NCI-H1694 treated with DMSO at 0.1 percent for 48 hours (cell line): ENCODE measurements around the gene PLA2G2D.

Experiments used
- DNase-seq: peaks from one replicate; lab custom pipeline; 2025; lab: John Stamatoyannopoulos, UW

The PLA2G2D gene

GRCh38 chr1:20086800-20087199 is 32.5 kb downstream of the PLA2G2D start:
- DNase-seq: peak; percentile 12

DNA sequence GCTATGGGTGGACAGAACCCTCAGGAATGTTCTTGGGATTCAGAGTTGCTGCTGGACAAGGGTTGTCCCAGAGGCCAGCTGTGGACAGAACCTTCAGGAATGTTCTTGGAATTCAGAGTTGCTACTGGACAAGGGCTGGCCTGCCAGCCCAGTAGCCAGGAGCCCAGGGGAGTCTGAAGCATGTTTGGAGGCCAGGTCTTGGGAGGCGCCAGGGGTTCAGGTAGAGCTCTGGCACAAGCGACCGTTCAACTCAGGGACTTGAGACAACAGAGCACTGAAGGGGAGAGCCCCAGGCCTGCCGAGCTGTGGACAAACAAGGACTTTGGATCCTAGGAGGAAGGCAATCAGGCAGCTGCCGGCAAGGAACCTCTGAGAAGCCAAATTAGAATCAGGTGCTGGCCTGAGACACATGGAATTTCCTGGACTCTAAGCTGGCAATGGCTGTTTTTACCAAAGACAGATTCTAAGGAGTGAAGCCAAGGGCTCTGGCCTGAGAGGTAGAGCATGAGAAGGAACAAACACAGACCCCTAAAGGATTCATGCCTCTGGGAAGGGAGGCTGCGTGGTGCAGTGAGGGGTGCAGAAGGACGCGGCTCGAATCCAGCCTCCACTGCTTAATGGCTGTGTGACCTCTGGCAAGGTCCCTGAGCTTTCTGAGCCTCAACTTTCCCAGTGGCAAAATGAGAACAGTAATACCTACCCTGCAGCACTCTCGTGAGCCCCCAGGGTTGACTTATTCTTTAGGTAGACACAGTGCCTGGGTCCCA is 36.0 kb downstream of the PLA2G2D start:
- DNase-seq: no peak

GRCh38 chr1:20082772-20083171 is 36.6 kb downstream of the PLA2G2D start:
- DNase-seq: no peak

DNA sequence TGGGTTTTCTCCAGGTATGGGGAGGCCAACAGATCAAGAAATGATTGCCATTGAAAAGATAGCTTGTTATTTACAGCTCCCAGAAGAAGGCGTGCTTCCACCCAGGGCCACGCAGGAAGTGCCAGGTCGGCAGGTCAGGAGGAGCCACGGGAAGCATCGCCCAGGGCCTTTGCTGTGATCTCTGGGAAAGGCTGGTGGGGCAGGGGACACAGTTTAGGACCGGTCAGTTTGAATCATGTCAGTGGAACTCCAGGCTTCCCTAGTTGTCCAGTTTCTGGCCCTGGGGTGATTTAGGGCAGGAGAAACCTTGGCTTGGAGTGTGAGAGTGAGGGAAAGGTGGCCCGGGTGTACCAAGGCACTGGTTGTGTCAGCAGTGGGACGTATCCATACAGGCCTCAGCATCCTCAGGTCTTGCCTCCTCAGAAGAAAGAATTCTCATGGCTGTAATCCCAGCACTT is 38.0 kb downstream of the PLA2G2D start:
- DNase-seq: no peak

DNA sequence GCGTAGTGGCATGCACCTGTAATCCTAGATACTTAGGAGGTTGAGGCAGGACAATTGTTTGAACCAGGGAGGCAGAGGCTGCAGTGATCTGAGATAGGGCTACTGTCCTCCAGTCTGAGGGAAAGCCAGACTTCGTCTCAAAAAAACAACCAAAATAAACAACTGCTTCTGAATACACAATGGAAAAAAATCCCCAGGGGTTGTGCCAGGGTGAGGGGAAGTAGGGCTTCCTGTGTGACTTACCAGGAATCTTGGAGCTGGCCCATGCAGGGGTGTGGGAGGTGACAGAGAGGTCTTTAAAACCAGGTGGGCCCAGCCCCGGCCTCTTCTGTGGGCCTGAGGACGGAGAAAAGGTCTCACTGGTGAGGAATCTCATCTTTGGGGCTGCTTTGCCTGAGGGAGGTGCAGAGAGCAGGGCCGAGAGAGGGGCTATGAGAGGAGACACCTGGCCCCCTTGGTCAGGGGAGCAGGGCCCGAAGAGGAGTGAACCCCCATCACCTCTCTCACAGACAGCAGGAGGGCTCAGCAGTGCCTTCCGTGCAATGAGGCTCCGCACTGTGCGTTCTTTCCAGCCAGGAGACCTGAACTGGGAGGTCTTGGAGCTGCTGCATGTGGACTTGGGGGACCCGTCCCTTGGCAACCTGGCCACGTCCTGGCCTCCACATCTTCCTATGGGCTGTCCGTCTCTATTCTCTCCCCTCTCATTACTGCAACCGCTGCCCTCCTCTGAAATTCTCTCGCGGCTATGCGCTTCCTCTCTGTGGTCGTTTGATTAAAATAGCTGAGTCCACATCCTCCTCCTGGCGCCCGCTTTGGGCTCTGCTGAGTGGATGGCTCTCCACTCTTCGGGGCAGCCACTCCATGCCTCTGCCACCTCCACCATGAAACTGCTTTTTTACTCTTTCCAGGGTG is 38.6 kb downstream of the PLA2G2D start:
- no peak for DNase-seq

DNA sequence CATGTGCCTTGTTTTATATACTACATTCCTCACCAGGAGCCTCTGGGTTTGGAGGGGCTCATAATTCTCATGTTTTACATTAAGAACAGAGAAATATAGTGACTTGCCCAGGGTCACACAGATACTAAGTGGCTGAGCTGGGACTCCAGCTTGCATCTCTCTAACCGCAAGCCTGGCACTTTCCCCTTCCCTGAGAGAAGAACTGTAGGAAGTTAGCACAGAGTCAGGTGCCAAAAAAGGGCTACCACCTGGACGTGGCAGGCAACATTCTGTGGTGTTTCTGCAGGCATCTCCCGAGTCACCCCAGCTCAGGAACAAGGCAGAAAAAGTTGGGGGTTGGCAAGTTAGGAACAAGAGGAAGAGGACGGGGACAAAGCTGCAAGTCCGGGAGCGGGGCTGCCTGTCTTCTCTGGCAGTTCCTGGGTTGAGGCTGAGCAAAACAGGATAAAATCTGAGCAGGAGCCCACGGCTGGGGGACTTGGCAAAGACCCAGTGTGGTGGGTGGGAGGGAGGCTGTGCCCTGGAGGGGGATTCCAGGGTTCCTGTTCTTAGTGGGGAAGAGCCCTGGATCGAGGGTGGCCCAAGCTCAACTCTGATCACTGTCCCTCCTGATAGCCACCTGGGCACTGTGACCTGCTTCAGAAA is 39.6 kb downstream of the PLA2G2D start:
- no peak for DNase-seq

- DNase-seq: no peak
These were observed 40.6 kb downstream of the PLA2G2D start for GRCh38 chr1:20078711-20079110.

DNA sequence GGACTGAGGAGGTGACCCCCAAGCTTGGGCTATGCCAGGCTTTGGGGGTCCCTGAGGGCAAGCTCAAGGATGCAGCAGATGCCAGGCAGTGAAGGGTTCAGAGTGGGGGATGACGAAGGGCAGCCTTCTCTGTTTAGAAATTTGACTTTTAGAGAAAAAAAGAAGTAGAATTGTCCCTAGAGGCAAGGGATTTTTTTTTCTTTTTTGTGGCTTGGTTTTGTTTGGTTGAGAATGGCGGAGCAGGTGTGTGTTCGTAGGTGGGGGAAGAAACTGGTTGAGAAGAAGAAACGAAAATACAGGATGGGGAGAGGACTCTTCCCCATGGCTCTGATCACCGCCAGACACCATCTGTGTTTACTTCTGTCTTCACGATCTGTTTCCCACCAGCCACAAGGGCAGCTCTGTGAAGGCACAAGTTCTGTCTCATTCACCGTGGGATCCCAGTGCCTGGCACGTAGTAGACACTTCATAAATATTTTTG is 41.1 kb downstream of the PLA2G2D start:
- DNase-seq: peak; percentile 11

DNA sequence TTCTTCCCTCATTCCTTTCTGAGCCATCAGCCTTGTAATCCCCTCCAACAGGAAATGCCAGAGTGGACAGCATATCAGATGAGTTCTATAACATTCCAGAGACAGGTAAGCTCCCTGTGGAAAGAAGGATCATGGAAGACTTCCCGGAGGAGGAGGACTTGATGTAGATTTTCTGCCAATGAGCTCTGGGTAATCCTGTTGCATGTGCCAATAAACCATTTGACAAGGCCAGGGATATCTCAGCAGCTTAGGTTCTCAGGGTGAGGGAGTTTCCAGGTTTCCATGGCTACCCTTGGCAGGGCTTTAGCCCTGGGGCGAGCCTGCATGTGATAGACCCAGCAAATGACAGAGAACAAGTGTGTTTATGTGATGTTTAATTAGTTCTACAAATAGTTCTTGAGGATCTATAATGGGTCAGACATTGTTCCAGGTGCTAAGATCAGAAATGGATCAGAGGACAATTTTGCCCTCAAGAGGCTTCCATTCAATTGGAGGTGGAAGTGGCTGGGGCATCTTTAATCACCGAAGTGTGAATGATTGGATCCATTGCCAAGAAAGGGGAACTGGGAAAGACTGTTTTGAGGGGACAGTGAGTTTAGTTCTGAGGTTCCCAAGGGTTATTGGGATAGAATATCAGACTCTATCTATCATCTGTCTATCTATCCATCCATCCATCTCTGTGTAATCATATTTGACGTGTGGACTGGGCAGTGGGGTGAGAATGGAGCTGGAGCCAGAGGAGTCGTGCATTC is 42.5 kb downstream of the PLA2G2D start:
- DNase-seq: no peak

GRCh38 chr1:20076223-20076622 is 43.1 kb downstream of the PLA2G2D start:
- no peak for DNase-seq

DNA sequence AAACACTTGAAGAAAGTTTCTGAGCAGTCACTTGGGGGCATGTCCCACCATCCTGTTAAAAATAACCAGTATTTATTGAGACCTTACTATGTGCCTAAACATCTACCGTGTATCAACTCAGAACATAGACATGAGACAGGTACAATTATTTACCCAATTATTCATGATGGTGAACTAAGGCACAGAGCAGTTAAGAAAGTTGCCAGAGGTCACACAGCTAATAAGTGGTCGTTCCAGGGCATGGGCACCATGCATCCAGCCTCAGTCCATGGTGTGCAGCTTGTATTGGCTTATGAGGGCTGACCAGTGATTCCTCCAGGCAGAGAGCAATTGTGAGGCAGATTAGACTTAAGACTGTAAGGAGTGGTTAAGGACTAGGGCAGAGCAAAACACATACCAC is 44.0 kb downstream of the PLA2G2D start:
- no peak for DNase-seq

DNA sequence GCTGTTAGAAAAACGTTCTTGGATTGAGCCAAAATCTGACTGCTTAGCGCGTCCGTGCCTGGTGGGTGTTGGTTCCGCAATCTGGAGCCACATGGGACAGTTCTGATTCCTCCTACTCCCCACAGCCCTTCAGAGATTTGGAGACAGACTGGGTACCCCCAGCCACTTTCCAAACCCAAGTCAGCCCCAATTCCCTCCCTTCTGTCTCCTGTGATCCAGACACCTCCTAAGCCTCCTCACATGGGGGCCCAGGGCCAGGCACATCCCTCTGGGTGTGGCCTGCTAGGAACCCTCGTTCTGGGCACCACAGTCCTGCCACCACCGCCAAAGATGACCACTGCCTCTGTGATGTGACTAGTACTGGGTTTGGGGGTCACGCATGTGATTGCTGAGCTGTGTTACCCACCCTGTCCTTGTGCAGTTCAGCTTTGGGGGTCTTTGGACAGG is 44.6 kb downstream of the PLA2G2D start:
- DNase-seq: no peak

DNA sequence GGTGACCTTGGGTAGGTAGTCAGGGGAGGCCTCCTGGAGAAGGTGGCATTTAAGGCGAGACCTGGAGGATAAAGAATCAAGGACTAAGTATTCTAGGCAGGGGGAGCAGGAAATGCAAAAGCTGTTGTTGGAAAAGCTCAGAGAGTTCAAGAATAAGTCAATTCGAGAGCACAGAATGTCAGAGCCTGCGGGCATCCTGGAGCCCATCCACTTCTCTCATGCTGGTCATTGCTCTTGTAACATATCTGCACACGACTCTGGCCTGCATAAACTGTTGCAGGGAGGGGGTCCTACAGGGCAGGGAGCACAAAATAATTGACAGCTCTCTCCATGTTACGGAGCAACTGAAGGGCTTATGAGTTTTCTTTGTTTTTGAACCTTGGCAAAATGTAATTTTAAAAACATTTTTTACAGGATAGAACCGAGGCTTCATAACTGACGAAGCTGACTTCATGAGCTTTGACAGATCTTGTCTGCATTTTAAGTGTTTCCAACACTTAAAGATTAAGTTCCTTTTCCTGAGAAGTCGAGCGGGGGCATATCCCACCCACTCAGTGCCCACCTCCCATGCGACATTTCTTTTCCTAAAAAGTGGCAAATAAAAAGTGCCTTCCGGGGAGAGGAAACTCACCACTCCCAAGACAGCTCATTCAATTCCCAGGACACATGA is 45.1 kb downstream of the PLA2G2D start:
- no peak for DNase-seq

DNA sequence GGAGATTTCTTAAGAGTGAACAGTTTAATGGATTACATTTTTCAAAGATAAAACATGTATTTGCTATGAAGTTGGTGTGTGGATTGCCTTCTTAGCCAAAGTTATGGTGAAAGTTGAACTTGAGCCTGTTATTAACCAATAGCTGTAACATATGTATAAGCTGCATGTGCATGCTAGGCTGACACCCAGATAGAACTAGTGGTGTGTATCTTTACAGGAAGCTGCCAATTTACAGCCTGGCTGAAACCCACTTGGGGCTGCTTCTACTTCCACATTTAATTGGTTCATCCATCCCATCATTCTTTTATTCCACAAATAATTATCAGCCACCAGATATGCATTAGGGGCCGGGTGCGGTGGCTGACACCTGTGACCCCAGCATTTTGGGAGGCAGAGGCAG is 46.1 kb downstream of the PLA2G2D start:
- DNase-seq: no peak

DNA sequence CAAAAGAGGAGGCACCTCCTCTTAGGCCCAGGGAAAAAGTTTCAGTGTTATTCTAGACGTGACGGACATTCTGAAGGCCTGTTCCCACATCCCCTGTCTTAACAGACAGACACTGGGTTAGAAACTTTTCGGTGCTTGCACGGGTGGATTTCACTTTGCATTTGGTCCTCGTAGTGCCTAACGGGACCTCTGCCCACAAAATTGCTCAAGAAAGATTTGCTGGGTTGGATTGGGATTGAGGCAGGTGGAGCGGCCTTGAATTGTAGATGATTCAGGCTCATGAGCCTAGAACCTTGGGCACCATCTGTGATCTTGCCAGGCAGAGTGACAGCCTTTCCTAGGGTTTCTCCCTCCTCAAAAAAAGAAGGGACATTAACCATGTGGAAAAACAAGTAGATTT is 46.6 kb downstream of the PLA2G2D start:
- no peak for DNase-seq

- no peak for DNase-seq
These were observed 47.9 kb downstream of the PLA2G2D start for GRCh38 chr1:20071416-20071815.

- DNase-seq: no peak
These were observed 49.0 kb downstream of the PLA2G2D start for GRCh38 chr1:20070357-20070756.

DNA sequence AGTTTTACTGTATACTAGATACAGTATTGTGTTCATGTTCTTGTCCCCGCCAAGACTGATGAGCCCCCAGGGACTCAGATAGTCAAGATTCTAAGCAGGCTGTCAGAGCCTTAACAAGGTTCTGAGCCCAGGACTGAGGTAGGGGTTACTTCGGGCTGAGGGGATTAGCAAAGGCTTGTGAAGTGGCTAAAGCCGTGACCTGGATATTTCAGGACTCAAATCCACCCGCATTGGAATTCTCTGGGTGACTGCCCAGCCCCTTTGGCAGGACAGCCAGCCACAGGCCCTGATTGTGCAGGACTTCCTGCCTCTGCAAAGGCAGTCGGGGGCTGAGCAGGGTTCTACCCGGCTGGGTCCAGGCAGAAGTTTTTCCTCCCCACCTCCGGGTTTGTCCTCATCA is 49.5 kb downstream of the PLA2G2D start, which contains the start of gene PLA2G5:
PLA2G5 (plus strand) TSS at position 321 of the 400 bp plus-strand sequence. CDS start 14,637 bp downstream, outside the sequence.
- no peak for DNase-seq

DNA sequence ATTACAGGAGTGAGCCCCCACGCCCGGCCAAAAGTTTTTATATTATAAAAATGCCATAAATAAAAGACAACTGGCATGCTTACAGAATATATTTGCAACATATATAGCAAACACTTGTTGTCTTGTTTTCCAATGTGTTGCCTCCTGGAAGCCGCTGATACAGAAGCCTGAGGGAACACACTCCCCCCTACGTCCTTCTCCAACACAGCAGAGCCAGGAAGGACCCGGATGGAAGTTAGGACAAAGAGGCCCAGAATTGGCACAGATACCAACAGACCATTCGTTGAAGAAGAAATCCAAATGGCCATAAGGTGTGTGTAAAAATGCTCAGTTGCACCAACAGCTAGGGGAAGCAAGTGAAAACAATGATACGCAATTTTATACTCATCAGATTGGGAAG is 50.6 kb downstream of the PLA2G2D start:
- DNase-seq: no peak

DNA sequence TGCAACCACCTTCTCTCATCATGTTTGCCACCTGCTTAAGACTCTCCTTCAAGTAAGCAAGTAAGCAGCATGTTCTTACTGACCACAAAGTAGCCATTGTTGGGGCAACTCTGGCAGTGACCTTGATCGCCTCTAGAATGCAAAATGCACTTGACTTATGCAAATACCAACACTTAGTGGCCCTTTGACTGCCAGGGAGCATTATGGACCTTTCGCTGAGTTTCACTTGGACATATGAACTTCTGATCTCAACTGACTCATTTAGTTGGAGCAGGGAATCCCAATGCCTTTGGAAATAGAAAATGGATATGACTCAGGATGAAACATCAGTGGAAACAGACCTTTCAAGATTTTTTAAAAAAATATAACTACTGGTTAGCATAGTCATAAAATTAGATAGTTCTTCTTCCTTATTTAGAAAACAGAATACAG is 55.5 kb downstream of the PLA2G2D start:
- no peak for DNase-seq
